ES-I3 (cell line): ENCODE measurements around the gene SLC6A17.

Source experiments
- H3K36me3 ChIP-seq: 2 replicates; pipeline ENCODE4 v1.6.1; 2013; ENCODE audit warnings: mild to moderate bottlenecking, low read length, control low read depth, moderate library complexity; ENCODE audit not compliant: insufficient read depth
- H3K4me1 ChIP-seq: 2 replicates; pipeline ENCODE4 v1.6.1; 2013; ENCODE audit warnings: mild to moderate bottlenecking, control low read depth, low read length; ENCODE audit not compliant: insufficient read depth
- H3K9ac ChIP-seq: 2 replicates; pipeline ENCODE4 v1.6.1; 2013; ENCODE audit warnings: low read depth, mild to moderate bottlenecking, low read length, moderate library complexity
- H3K9me3 ChIP-seq: 2 replicates; pipeline ENCODE4 v1.6.1; 2013; ENCODE audit warnings: mild to moderate bottlenecking, low read length, moderate library complexity; ENCODE audit not compliant: control insufficient read depth, insufficient read depth

SLC6A17 gene

GRCh38 chr1:110221119-110221518, 70.8 kb downstream of the SLC6A17 start:
- no peaks in the 10 kb centered on the region for H3K36me3 ChIP-seq

GRCh38 chr1:110223127-110223526, 72.8 kb downstream of the SLC6A17 start:
- Histone ChIP-seq H3K36me3 (no peaks in the 10 kb centered on the region), H3K9me3 (no peaks in the 10 kb centered on the region), H3K9ac (no peak overlapping the region), H3K4me1 (no peaks in the 10 kb centered on the region)

More at GRCh38 chr1:110221119-110221518, 70.8 kb downstream of the SLC6A17 start:
- no peaks in the 10 kb centered on the region for H3K4me1 ChIP-seq
- no peaks in the 10 kb centered on the region for H3K9me3 ChIP-seq
- H3K9ac ChIP-seq = no peak overlapping the region

- Histone ChIP-seq H3K36me3 (no peaks in the 10 kb centered on the region), H3K4me1 (no peaks in the 10 kb centered on the region), H3K9me3 (no peaks in the 10 kb centered on the region), H3K9ac (no peak overlapping the region)
These were observed 73.3 kb downstream of the SLC6A17 start for GRCh38 chr1:110223581-110223980.

- Histone ChIP-seq H3K4me1 (no peaks in the 10 kb centered on the region; the same call in 1 of the 2 replicates), H3K9ac (no peak overlapping the region), H3K9me3 (no peaks in the 10 kb centered on the region), H3K36me3 (no peaks in the 10 kb centered on the region)
These were observed 74.1 kb downstream of the SLC6A17 start for GRCh38 chr1:110224240-110224995.

GRCh38 chr1:110225212-110225611, 74.9 kb downstream of the SLC6A17 start:
- Histone ChIP-seq H3K36me3 (no peaks in the 10 kb centered on the region), H3K9ac (no peak overlapping the region), H3K9me3 (no peaks in the 10 kb centered on the region), H3K4me1 (no peaks in the 10 kb centered on the region; the same call in 1 of the 2 replicates)

- H3K4me1 ChIP-seq = no peaks in the 10 kb centered on the region; the same call in 1 of the 2 replicates
- H3K36me3 ChIP-seq = no peaks in the 10 kb centered on the region
- H3K9me3 ChIP-seq = no peaks in the 10 kb centered on the region
- H3K9ac ChIP-seq = no peak overlapping the region
These were observed 75.6 kb downstream of the SLC6A17 start for GRCh38 chr1:110225756-110226404.

GRCh38 chr1:110227774-110228173, 77.5 kb downstream of the SLC6A17 start:
- Histone ChIP-seq H3K4me1 (no peaks in the 10 kb centered on the region; the same call in 1 of the 2 replicates), H3K9ac (no peak overlapping the region), H3K36me3 (no peaks in the 10 kb centered on the region), H3K9me3 (no peaks in the 10 kb centered on the region)

GRCh38 chr1:110228381-110228780, 78.1 kb downstream of the SLC6A17 start:
- H3K4me1 ChIP-seq = no peaks in the 10 kb centered on the region; the same call in 1 of the 2 replicates
- no peak overlapping the region for H3K9ac ChIP-seq
- H3K9me3 ChIP-seq = no peaks in the 10 kb centered on the region
- no peaks in the 10 kb centered on the region for H3K36me3 ChIP-seq

- Histone ChIP-seq H3K36me3 (no peaks in the 10 kb centered on the region), H3K4me1 (no peaks in the 10 kb centered on the region; the same call in 1 of the 2 replicates), H3K9me3 (no peaks in the 10 kb centered on the region), H3K9ac (no peak overlapping the region)
These were observed 78.6 kb downstream of the SLC6A17 start for GRCh38 chr1:110228869-110229268.

- no peak overlapping the region for H3K9ac ChIP-seq
- no peaks in the 10 kb centered on the region for H3K36me3 ChIP-seq
- H3K4me1 ChIP-seq = no peaks in the 10 kb centered on the region; the same call in 1 of the 2 replicates
- H3K9me3 ChIP-seq = no peaks in the 10 kb centered on the region
These were observed 79.2 kb downstream of the SLC6A17 start for GRCh38 chr1:110229348-110230001.

- Histone ChIP-seq H3K9ac (no peak overlapping the region), H3K36me3 (no peaks in the 10 kb centered on the region), H3K9me3 (no peaks in the 10 kb centered on the region), H3K4me1 (peaks cover 3% of the 10 kb centered on the region; the same call in 1 of the 2 replicates)
These were observed 80.3 kb downstream of the SLC6A17 start for GRCh38 chr1:110230381-110231199.

GRCh38 chr1:110233861-110234260, 83.6 kb downstream of the SLC6A17 start:
- no peaks in the 10 kb centered on the region for H3K9me3 ChIP-seq
- H3K36me3 ChIP-seq = no peaks in the 10 kb centered on the region
- H3K4me1 ChIP-seq = peaks cover 3% of the 10 kb centered on the region; the same call in 1 of the 2 replicates
- H3K9ac ChIP-seq = no peak overlapping the region

GRCh38 chr1:110234691-110235090, 84.4 kb downstream of the SLC6A17 start:
- Histone ChIP-seq H3K9me3 (no peaks in the 10 kb centered on the region), H3K9ac (no peak overlapping the region), H3K36me3 (no peaks in the 10 kb centered on the region), H3K4me1 (peaks cover 3% of the 10 kb centered on the region; the same call in 1 of the 2 replicates)
